ENCODE results near the gene NRG3.

DNA sequence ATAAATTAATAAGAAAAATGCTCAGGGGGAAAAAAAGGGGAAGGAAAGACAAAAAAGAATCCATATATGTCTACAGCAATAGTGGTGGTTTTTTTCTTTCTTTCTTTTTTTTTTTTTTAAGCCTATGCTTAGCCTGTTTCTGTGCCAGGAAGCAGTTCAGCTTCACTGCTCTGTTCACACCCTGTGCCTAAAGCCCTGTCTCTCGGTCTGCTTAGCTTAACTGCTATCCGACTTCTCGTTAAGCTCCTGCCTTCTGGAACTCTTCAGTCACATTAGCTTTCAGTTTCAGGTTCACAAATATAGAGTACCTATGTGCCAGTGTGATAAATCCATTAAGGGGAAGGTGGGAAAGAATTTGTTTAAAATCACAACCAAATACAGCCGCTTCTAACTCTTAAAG lies 26.5 kb upstream of the NRG3 start:
- TF ChIP-seq, protein P1, sequence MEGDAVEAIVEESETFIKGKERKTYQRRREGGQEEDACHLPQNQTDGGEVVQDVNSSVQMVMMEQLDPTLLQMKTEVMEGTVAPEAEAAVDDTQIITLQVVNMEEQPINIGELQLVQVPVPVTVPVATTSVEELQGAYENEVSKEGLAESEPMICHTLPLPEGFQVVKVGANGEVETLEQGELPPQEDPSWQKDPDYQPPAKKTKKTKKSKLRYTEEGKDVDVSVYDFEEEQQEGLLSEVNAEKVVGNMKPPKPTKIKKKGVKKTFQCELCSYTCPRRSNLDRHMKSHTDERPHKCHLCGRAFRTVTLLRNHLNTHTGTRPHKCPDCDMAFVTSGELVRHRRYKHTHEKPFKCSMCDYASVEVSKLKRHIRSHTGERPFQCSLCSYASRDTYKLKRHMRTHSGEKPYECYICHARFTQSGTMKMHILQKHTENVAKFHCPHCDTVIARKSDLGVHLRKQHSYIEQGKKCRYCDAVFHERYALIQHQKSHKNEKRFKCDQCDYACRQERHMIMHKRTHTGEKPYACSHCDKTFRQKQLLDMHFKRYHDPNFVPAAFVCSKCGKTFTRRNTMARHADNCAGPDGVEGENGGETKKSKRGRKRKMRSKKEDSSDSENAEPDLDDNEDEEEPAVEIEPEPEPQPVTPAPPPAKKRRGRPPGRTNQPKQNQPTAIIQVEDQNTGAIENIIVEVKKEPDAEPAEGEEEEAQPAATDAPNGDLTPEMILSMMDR (IDR thresholded peaks at IDR 0.05; ENCODE audit: insufficient read depth, low read length), result no peak
- no peak for TF ChIP-seq GABPA (IDR thresholded peaks at IDR 0.05; ENCODE audit: low read depth)
- no peak for TF ChIP-seq POLR2AphosphoS5 (IDR thresholded peaks at IDR 0.05; ENCODE audit: low read depth)
- TF ChIP-seq, protein P2, sequence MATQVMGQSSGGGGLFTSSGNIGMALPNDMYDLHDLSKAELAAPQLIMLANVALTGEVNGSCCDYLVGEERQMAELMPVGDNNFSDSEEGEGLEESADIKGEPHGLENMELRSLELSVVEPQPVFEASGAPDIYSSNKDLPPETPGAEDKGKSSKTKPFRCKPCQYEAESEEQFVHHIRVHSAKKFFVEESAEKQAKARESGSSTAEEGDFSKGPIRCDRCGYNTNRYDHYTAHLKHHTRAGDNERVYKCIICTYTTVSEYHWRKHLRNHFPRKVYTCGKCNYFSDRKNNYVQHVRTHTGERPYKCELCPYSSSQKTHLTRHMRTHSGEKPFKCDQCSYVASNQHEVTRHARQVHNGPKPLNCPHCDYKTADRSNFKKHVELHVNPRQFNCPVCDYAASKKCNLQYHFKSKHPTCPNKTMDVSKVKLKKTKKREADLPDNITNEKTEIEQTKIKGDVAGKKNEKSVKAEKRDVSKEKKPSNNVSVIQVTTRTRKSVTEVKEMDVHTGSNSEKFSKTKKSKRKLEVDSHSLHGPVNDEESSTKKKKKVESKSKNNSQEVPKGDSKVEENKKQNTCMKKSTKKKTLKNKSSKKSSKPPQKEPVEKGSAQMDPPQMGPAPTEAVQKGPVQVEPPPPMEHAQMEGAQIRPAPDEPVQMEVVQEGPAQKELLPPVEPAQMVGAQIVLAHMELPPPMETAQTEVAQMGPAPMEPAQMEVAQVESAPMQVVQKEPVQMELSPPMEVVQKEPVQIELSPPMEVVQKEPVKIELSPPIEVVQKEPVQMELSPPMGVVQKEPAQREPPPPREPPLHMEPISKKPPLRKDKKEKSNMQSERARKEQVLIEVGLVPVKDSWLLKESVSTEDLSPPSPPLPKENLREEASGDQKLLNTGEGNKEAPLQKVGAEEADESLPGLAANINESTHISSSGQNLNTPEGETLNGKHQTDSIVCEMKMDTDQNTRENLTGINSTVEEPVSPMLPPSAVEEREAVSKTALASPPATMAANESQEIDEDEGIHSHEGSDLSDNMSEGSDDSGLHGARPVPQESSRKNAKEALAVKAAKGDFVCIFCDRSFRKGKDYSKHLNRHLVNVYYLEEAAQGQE (IDR thresholded peaks at IDR 0.05; ENCODE audit: insufficient replicate concordance, low read depth), result no peak
- no peak for TF ChIP-seq SPI1 (IDR thresholded peaks at IDR 0.05; ENCODE audit: borderline replicate concordance, low read depth)
